ENCODE measurements around the gene CSTF1.

GRCh38 chr20:56426026-56426425 lies 33.6 kb downstream of the CSTF1 start:
- TF ChIP-seq, protein P1, sequence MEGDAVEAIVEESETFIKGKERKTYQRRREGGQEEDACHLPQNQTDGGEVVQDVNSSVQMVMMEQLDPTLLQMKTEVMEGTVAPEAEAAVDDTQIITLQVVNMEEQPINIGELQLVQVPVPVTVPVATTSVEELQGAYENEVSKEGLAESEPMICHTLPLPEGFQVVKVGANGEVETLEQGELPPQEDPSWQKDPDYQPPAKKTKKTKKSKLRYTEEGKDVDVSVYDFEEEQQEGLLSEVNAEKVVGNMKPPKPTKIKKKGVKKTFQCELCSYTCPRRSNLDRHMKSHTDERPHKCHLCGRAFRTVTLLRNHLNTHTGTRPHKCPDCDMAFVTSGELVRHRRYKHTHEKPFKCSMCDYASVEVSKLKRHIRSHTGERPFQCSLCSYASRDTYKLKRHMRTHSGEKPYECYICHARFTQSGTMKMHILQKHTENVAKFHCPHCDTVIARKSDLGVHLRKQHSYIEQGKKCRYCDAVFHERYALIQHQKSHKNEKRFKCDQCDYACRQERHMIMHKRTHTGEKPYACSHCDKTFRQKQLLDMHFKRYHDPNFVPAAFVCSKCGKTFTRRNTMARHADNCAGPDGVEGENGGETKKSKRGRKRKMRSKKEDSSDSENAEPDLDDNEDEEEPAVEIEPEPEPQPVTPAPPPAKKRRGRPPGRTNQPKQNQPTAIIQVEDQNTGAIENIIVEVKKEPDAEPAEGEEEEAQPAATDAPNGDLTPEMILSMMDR (conservative IDR thresholded peaks at IDR 0.05) = no peak
- no peak for TF ChIP-seq ZFX (IDR thresholded peaks at IDR 0.05)

All from C4-2B (cell line).